Effector memory CD4-positive, alpha-beta T cell (primary cell): Measurements from ENCODE around the gene NUAK1.

Experiments
- DNase-seq, 3 donors: peaks; one replicate each; pipeline ENCODE4 v3.0.0-alpha.2; 2020
- H3K27ac ChIP-seq: 2 replicates; pipeline ENCODE4 v1.7.0; 2013; ENCODE audit warnings: mild to moderate bottlenecking, low read length, moderate library complexity; ENCODE audit not compliant: insufficient read depth, poor library complexity, severe bottlenecking
- H3K27me3 ChIP-seq: replicated peaks from 2 replicates; pipeline ENCODE4 v1.7.0; 2013; ENCODE audit warnings: mild to moderate bottlenecking, low read length; ENCODE audit not compliant: insufficient read depth, control insufficient read depth, poor library complexity, severe bottlenecking
- H3K36me3 ChIP-seq: 2 replicates; pipeline ENCODE4 v1.7.0; 2013; ENCODE audit warnings: mild to moderate bottlenecking, low read length, moderate library complexity; ENCODE audit not compliant: control insufficient read depth, insufficient read depth
- H3K4me1 ChIP-seq: 2 replicates; pipeline ENCODE4 v1.7.0; 2013; ENCODE audit warnings: low read length, mild to moderate bottlenecking; ENCODE audit not compliant: control insufficient read depth, insufficient read depth, poor library complexity, severe bottlenecking
- H3K4me3 ChIP-seq: 2 replicates; pipeline ENCODE4 v1.7.0; 2013; ENCODE audit warnings: low read length, low read depth, mild to moderate bottlenecking; ENCODE audit not compliant: insufficient read depth, poor library complexity, severe bottlenecking
- H3K9me3 ChIP-seq: 2 replicates; pipeline ENCODE4 v1.7.0; 2013; ENCODE audit warnings: mild to moderate bottlenecking, low read length, moderate library complexity; ENCODE audit not compliant: control insufficient read depth

NUAK1 gene

GRCh38 chr12:106015646-106016045 is 123.1 kb downstream of the NUAK1 start:
- Histone ChIP-seq H3K4me1 (no peaks in the 10 kb centered on the region), H3K27me3 (no peaks in the 10 kb centered on the region), H3K4me3 (no peak overlapping the region), H3K27ac (no peak overlapping the region), H3K9me3 (no peaks in the 10 kb centered on the region), H3K36me3 (no peaks in the 10 kb centered on the region)
- DNase-seq = no peak

GRCh38 chr12:106013941-106014340 is 124.8 kb downstream of the NUAK1 start:
- no peaks in the 10 kb centered on the region for H3K27me3 ChIP-seq
- DNase-seq = no peak
- no peaks in the 10 kb centered on the region for H3K9me3 ChIP-seq
- H3K4me3 ChIP-seq = no peak overlapping the region
- no peaks in the 10 kb centered on the region for H3K4me1 ChIP-seq
- no peaks in the 10 kb centered on the region for H3K36me3 ChIP-seq
- H3K27ac ChIP-seq = no peak overlapping the region
